ENCODE measurements around the gene YBX2. TPM values are rescaled to one million over a fixed set of nuclear protein-coding genes. Genes with fewer than 3 reads are reported as not detected.
"Not testable (repeated sequence)": the region's sequence is repeated elsewhere in the genome, so short reads cannot be mapped to it uniquely, and the experiment has no call there.

YBX2 gene
- total RNA-seq = 0.58 TPM
- 1 to 10 TPM in 6 of 8 donors, under 1 TPM in 2; 0.36 to 2.7 (median 1.4) TPM for polyA plus RNA-seq (ENCODE audit: insufficient read depth in 1 of 8, insufficient read length in 8 of 8, low replicate concordance in 1 of 8)
- long read RNA-seq, donor 1 = 0 reads
- long read RNA-seq, donor 2 = 0 reads
- long read RNA-seq, donor 3, partial matches to known transcripts = 0 of 2 reads
- long read RNA-seq, donor 3, other reads (novel, unspliced or antisense) = 0 of 2 reads
- long read RNA-seq, donor 4 = 0 reads
- long read RNA-seq, donor 5 = 0 reads
- long read RNA-seq, donor 6 = 0 reads
- long read RNA-seq, donor 7, partial matches to known transcripts = 256 of 397 reads
- long read RNA-seq, donor 7, other reads (novel, unspliced or antisense) = 140 of 397 reads
- long read RNA-seq, donor 8 = 0 reads
- long read RNA-seq, donor 9 = 0 reads
- long read RNA-seq, donor 10, partial matches to known transcripts = 0 of 1 reads
- long read RNA-seq, donor 10, other reads (novel, unspliced or antisense) = 0 of 1 reads
- long read RNA-seq, donor 11 = 0 reads

DNA sequence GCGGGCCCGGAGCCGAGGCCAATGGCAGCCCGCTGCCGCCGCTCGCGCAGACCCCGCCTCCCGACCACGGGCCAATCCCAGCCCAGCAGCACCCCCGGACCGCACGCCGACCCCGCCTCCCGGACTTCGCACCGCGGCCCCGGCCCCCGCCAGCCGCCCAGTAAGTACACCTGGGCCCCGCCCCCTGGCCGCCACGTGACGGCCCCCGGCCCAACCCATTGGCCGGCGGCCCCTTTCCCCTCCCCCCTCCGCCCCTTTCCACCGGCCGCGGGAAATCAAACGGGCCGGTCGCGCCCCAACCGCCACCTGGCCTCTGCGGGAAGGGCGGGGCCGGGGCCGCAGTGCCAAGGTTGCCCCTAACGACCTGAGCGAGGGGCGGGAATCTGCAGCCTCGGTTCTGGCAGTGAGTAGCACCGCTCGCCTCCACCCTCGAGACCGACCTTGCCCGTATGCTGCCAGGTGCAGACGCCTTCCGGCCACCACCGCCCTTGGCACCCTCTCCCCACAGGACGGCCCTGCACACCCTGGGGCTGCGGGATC, at the start of gene YBX2:
Gene YBX2, minus strand, starts transcription at position 26 of the 540 bp plus-strand sequence. CDS start 139 bp downstream, outside the sequence.
- Histone ChIP-seq H3K27ac (ENCODE audit: low read length) (peak within 1 kb of the TSS; percentile 65), H3K4me1 (ENCODE audit: control insufficient read depth, insufficient read depth, low read length) (peaks cover 44% of the 10 kb centered on the region), H3K36me3 (ENCODE audit: control insufficient read depth, insufficient read depth, low read length) (no peaks in the 10 kb centered on the region), H3K9me3 (replicated peaks; ENCODE audit: control insufficient read depth, low read depth, low read length) (no peaks in the 10 kb centered on the region), H3K4me3 (ENCODE audit: low read length) (peak within 1 kb of the TSS; percentile 8), H3K27me3 (ENCODE audit: control insufficient read depth, insufficient read depth, low read length) (peaks cover 73% of the 10 kb centered on the region)
- DNase-seq = peak; percentile 46
- WGBS (ENCODE audit: insufficient coverage) = under 1% methylated on average over 53 of the region's 57 CpGs

GRCh38 chr17:7343250-7343649, 48.8 kb upstream of the YBX2 start:
- Histone ChIP-seq H3K27ac (ENCODE audit: low read length) (no peak overlapping the region), H3K36me3 (ENCODE audit: control insufficient read depth, insufficient read depth, low read length) (no peaks in the 10 kb centered on the region), H3K4me1 (ENCODE audit: control insufficient read depth, insufficient read depth, low read length) (peaks cover 12% of the 10 kb centered on the region), H3K9me3 (replicated peaks; ENCODE audit: control insufficient read depth, low read depth, low read length) (no peaks in the 10 kb centered on the region), H3K27me3 (ENCODE audit: control insufficient read depth, insufficient read depth, low read length) (peaks cover 24% of the 10 kb centered on the region), H3K4me3 (ENCODE audit: low read length) (no peak overlapping the region)
- DNase-seq = peak; percentile 4
- 73% methylated on average over 15 of the region's 15 CpGs for WGBS (ENCODE audit: insufficient coverage)

- H3K4me3 ChIP-seq (ENCODE audit: low read length) = no peak overlapping the region
These were observed 47.4 kb upstream of the YBX2 start for GRCh38 chr17:7341842-7342241.

DNA sequence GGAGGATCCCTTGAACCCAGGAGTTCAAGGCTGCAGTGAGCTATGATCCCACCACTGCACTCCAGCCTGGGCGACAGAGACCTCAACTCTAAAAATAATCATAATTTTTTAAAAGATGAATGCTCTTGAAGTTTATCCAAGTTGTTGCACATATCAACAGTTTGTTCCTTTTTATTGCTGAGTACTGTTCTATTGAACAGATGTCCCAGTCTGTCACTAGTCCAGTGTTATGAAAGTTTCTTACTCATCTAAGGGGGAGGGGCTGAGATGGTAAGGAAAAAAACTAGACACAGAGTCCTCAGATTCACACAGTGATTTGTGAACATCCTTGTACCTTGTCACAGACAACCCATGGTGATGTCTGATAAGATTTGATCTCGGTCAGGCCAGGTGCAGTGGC, 45.7 kb upstream of the YBX2 start:
- 83% methylated on average over 1 of the region's 2 CpGs for WGBS (ENCODE audit: insufficient coverage)
- no peaks in the 10 kb centered on the region for H3K36me3 ChIP-seq (ENCODE audit: control insufficient read depth, insufficient read depth, low read length)
- no peaks in the 10 kb centered on the region for H3K9me3 ChIP-seq (replicated peaks; ENCODE audit: control insufficient read depth, low read depth, low read length)
- no peak overlapping the region for H3K27ac ChIP-seq (ENCODE audit: low read length)
- DNase-seq = peak; percentile 16
- peaks cover 5% of the 10 kb centered on the region for H3K4me1 ChIP-seq (ENCODE audit: control insufficient read depth, insufficient read depth, low read length)
- H3K4me3 ChIP-seq (ENCODE audit: low read length) = no peak overlapping the region
- peaks cover 36% of the 10 kb centered on the region for H3K27me3 ChIP-seq (ENCODE audit: control insufficient read depth, insufficient read depth, low read length)

More at GRCh38 chr17:7341842-7342241, 47.4 kb upstream of the YBX2 start:
- H3K4me1 ChIP-seq (ENCODE audit: control insufficient read depth, insufficient read depth, low read length) = peaks cover under 1% of the 10 kb centered on the region
- H3K9me3 ChIP-seq (replicated peaks; ENCODE audit: control insufficient read depth, low read depth, low read length) = no peaks in the 10 kb centered on the region
- H3K27me3 ChIP-seq (ENCODE audit: control insufficient read depth, insufficient read depth, low read length) = peaks cover 28% of the 10 kb centered on the region
- peak; percentile 7 for DNase-seq
- 85% methylated on average over 6 of the region's 13 CpGs for WGBS (ENCODE audit: insufficient coverage)
- H3K27ac ChIP-seq (ENCODE audit: low read length) = no peak overlapping the region
- no peaks in the 10 kb centered on the region for H3K36me3 ChIP-seq (ENCODE audit: control insufficient read depth, insufficient read depth, low read length)

GRCh38 chr17:7337600-7337999, 43.2 kb upstream of the YBX2 start:
- not testable (repeated sequence) for DNase-seq; H3K36me3 ChIP-seq (ENCODE audit: control insufficient read depth, insufficient read depth, low read length); H3K4me3 ChIP-seq (ENCODE audit: low read length); H3K9me3 ChIP-seq (replicated peaks; ENCODE audit: control insufficient read depth, low read depth, low read length); H3K27ac ChIP-seq (ENCODE audit: low read length)
- H3K27me3 ChIP-seq (ENCODE audit: control insufficient read depth, insufficient read depth, low read length) = peaks cover 30% of the 10 kb centered on the region
- peaks cover 11% of the 10 kb centered on the region for H3K4me1 ChIP-seq (ENCODE audit: control insufficient read depth, insufficient read depth, low read length)
- 77% methylated on average over 6 of the region's 7 CpGs for WGBS (ENCODE audit: insufficient coverage)

DNA sequence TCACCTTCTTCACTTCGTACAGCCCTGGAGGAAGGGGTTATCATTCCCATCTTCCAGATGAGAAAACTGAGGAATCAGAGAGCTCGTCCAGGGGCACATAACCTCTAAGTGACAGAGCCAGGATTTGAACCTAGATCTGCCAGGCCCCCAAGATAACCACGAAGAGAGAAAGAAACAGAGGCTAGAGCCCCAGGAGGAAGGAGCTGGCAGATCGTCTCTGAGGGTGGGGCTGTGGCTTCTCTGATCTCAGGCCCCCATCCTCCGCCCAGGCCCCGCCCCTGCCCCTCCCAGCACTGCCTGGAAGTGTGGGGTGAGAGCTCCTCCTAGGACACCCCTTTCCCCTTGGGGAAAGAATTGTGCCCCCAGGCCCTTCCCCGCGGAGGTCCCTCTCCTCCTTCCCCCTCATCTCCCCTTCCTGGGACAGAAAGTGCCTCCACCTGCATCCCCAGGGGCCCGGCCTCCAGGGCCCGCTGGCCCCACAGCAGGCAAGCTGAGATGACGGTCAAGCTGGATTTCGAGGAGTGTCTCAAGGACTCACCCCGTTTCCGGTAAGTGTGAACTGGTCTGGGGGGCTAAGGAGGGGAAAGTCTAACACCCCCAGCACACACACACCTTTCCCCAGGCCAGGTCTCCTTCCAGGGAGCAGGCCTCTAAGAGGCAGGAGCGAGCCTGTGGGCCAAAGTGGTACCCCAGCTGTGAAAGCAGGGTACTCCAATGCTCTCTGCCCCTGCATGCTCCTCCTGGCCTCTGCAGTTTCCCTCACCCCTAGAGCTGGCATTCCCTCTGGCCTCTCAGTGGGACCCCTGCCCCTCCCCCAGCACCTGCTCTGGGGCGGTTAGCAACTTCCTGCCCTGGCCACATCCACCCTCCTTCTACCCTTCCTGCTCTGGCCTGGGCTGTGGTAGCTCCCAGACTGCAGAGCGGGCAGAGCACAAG, 42.1 kb upstream of the YBX2 start, which contains the start of gene ACAP1:
Gene ACAP1, plus strand, starts transcription at position 290 of the 936 bp plus-strand sequence. Its CDS starts 206 bp downstream, at position 496.
- H3K27me3 ChIP-seq (ENCODE audit: control insufficient read depth, insufficient read depth, low read length) = peaks cover 27% of the 10 kb centered on the region
- peaks cover 11% of the 10 kb centered on the region for H3K4me1 ChIP-seq (ENCODE audit: control insufficient read depth, insufficient read depth, low read length)
- no peak for DNase-seq
- no peaks in the 10 kb centered on the region for H3K36me3 ChIP-seq (ENCODE audit: control insufficient read depth, insufficient read depth, low read length)
- no peak within 1 kb of the TSS for H3K4me3 ChIP-seq (ENCODE audit: low read length)
- WGBS (ENCODE audit: insufficient coverage) = 27% methylated on average over 6 of the region's 17 CpGs
- no peaks in the 10 kb centered on the region for H3K9me3 ChIP-seq (replicated peaks; ENCODE audit: control insufficient read depth, low read depth, low read length)
- no peak within 1 kb of the TSS for H3K27ac ChIP-seq (ENCODE audit: low read length)

DNA sequence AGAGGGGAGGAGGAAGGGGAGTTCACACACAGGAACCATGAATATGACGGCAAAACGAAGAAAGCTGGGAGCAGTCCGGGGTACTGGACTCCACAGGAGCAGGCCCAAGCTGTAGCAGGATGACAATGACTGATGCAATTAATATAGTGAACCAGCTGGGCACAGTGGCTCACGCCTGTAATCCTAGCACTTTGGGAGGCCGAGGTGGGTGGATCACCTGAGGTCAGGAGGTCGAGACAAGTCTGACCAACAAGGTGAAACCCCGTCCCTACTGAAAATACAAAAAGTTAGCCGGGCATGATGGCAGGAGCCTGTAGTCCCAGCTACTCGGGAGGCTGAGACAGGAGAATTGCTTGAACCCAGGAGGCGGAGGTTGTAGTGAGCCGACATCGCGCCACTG, 41.3 kb upstream of the YBX2 start:
- not testable (repeated sequence) for DNase-seq; H3K27ac ChIP-seq (ENCODE audit: low read length); H3K4me3 ChIP-seq (ENCODE audit: low read length); H3K9me3 ChIP-seq (replicated peaks; ENCODE audit: control insufficient read depth, low read depth, low read length); H3K36me3 ChIP-seq (ENCODE audit: control insufficient read depth, insufficient read depth, low read length)
- Histone ChIP-seq H3K4me1 (ENCODE audit: control insufficient read depth, insufficient read depth, low read length) (peaks cover 12% of the 10 kb centered on the region), H3K27me3 (ENCODE audit: control insufficient read depth, insufficient read depth, low read length) (peaks cover 21% of the 10 kb centered on the region)
- 72% methylated on average over 9 of the region's 13 CpGs for WGBS (ENCODE audit: insufficient coverage)

DNA sequence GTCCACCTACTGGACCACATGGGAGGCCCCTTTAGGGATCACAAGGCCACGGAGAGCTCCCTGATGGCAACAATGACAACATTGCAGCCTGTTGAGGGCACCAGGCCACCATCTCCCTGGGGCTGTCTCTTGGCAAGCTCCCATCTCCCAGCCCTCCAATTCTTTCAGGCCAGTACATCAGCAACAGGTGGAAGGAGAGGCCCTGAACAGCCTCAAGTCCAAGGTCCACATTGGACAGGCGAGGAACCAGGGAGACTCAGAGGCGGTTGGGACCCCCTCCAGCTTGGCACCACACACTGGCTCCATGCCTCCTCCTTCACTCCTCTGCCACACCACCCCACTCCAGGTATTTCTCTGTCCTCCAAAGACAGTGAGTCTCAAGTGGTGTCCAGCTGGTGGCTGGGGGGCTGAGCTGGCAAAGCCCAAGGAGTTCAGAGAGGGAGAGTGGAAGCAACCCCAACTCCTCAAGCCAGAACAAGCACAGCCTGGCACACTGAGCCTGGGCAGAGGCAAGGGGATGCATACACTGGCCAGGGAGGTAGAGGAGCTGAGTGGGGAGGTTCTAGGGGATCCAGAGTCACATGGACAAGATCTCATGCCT, 40.6 kb upstream of the YBX2 start:
- DNase-seq = no peak
- Histone ChIP-seq H3K4me3 (ENCODE audit: low read length) (no peak overlapping the region), H3K9me3 (replicated peaks; ENCODE audit: control insufficient read depth, low read depth, low read length) (no peaks in the 10 kb centered on the region), H3K27ac (ENCODE audit: low read length) (no peak overlapping the region), H3K36me3 (ENCODE audit: control insufficient read depth, insufficient read depth, low read length) (no peaks in the 10 kb centered on the region), H3K27me3 (ENCODE audit: control insufficient read depth, insufficient read depth, low read length) (peaks cover 20% of the 10 kb centered on the region), H3K4me1 (ENCODE audit: control insufficient read depth, insufficient read depth, low read length) (peaks cover 18% of the 10 kb centered on the region)
- 92% methylated on average over 2 of the region's 3 CpGs for WGBS (ENCODE audit: insufficient coverage)

GRCh38 chr17:7332600-7333069, 38.2 kb upstream of the YBX2 start:
- H3K36me3 ChIP-seq (ENCODE audit: control insufficient read depth, insufficient read depth, low read length); H3K9me3 ChIP-seq (replicated peaks; ENCODE audit: control insufficient read depth, low read depth, low read length); DNase-seq; H3K27ac ChIP-seq (ENCODE audit: low read length); H3K4me3 ChIP-seq (ENCODE audit: low read length): not testable (repeated sequence)
- peaks cover 26% of the 10 kb centered on the region for H3K4me1 ChIP-seq (ENCODE audit: control insufficient read depth, insufficient read depth, low read length)
- 47% methylated on average over 6 of the region's 14 CpGs for WGBS (ENCODE audit: insufficient coverage)
- peaks cover 19% of the 10 kb centered on the region for H3K27me3 ChIP-seq (ENCODE audit: control insufficient read depth, insufficient read depth, low read length)
